Measurements from ENCODE around the gene P4HA3.

Gene P4HA3

GRCh38 chr11:74226907-74227306, 84.5 kb downstream of the P4HA3 start (continued):
- TF ChIP-seq CSRNP3 (CRISPR knock-in tag; IDR thresholded peaks at IDR 0.05) = no peak
- no peak for TF ChIP-seq ZFP3 (CRISPR knock-in tag; IDR thresholded peaks at IDR 0.05)

- TF ChIP-seq ISL1 (CRISPR knock-in tag; IDR thresholded peaks at IDR 0.05) (no peak), ZFP30 (CRISPR knock-in tag; IDR thresholded peaks at IDR 0.05) (no peak), PPARA (CRISPR knock-in tag; IDR thresholded peaks at IDR 0.05; ENCODE audit: borderline replicate concordance) (no peak), ZNF70 (CRISPR knock-in tag; IDR thresholded peaks at IDR 0.05) (no peak), GLIS3 (CRISPR knock-in tag; IDR thresholded peaks at IDR 0.05) (no peak), CREB5 (CRISPR knock-in tag; IDR thresholded peaks at IDR 0.05; ENCODE audit: low read depth) (no peak), ZNF565 (CRISPR knock-in tag; conservative IDR thresholded peaks at IDR 0.05; ENCODE audit: low read depth) (no peak), ARNTL (CRISPR knock-in tag; IDR thresholded peaks at IDR 0.05; ENCODE audit: borderline replicate concordance, low read depth) (no peak)
- no peak for ATAC-seq
Measured at GRCh38 chr11:74225565-74225964, 85.9 kb downstream of the P4HA3 start.

GRCh38 chr11:74221816-74222215, 89.6 kb downstream of the P4HA3 start:
- TF ChIP-seq CSRNP3 (CRISPR knock-in tag; IDR thresholded peaks at IDR 0.05) (no peak), ISL1 (CRISPR knock-in tag; IDR thresholded peaks at IDR 0.05) (peak; percentile 90), CSDC2 (CRISPR knock-in tag; IDR thresholded peaks at IDR 0.05) (no peak), BACH2 (CRISPR knock-in tag; IDR thresholded peaks at IDR 0.05; ENCODE audit: borderline replicate concordance) (no peak), CREB5 (CRISPR knock-in tag; IDR thresholded peaks at IDR 0.05; ENCODE audit: low read depth) (no peak), PPARA (CRISPR knock-in tag; IDR thresholded peaks at IDR 0.05; ENCODE audit: borderline replicate concordance) (no peak), POU6F1 (CRISPR knock-in tag; IDR thresholded peaks at IDR 0.05; ENCODE audit: borderline replicate concordance, low read depth) (no peak), SNAI2 (CRISPR knock-in tag; IDR thresholded peaks at IDR 0.05) (no peak), ZNF565 (CRISPR knock-in tag; conservative IDR thresholded peaks at IDR 0.05; ENCODE audit: low read depth) (no peak), GLIS3 (CRISPR knock-in tag; IDR thresholded peaks at IDR 0.05) (no peak), TSHZ2 (CRISPR knock-in tag; IDR thresholded peaks at IDR 0.05) (no peak), ZFP30 (CRISPR knock-in tag; IDR thresholded peaks at IDR 0.05) (no peak), OSR1 (CRISPR knock-in tag; IDR thresholded peaks at IDR 0.05) (no peak), TOX (CRISPR knock-in tag; IDR thresholded peaks at IDR 0.05; ENCODE audit: borderline replicate concordance) (no peak), ZFP3 (CRISPR knock-in tag; IDR thresholded peaks at IDR 0.05) (peak; percentile 63; the same call in 1 of the 2 replicates)
- ATAC-seq = no peak

GRCh38 chr11:74220376-74220775, 91.1 kb downstream of the P4HA3 start:
- peak; percentile 32; the same call in 1 of the 3 replicates for ATAC-seq
- TF ChIP-seq PPARA (CRISPR knock-in tag; IDR thresholded peaks at IDR 0.05; ENCODE audit: borderline replicate concordance) (no peak), POU6F1 (CRISPR knock-in tag; IDR thresholded peaks at IDR 0.05; ENCODE audit: borderline replicate concordance, low read depth) (no peak), RARB (CRISPR knock-in tag; IDR thresholded peaks at IDR 0.05) (no peak), ZFP3 (CRISPR knock-in tag; IDR thresholded peaks at IDR 0.05) (0 out of 2 replicates have a peak, but pooled peaks have one; percentile 15), TCF4 (CRISPR knock-in tag; IDR thresholded peaks at IDR 0.05; ENCODE audit: borderline replicate concordance) (peak; percentile 85), ZNF565 (CRISPR knock-in tag; conservative IDR thresholded peaks at IDR 0.05; ENCODE audit: low read depth) (no peak), PATZ1 (CRISPR knock-in tag; IDR thresholded peaks at IDR 0.05; ENCODE audit: borderline replicate concordance) (peak; percentile 47; the same call in 1 of the 2 replicates), ZNF70 (CRISPR knock-in tag; IDR thresholded peaks at IDR 0.05) (no peak)
